GM10248 (cell line): ENCODE data around the gene BICC1.

ENCODE experiments used
- CTCF ChIA-PET: fragments of 300-600 bp; sonication (Branson Sonifier 250); formaldehyde crosslinking; extraction: SDS; loops from one replicate; lab custom pipeline; 2021; ENCODE audit warnings: antibody characterized with exemption; lab: Yijun Ruan, JAX
- POLR2A ChIA-PET: fragments of 350-650 bp; sonication (Branson Sonifier 250); formaldehyde crosslinking; extraction: SDS; loops from one replicate; lab custom pipeline; 2020; ENCODE audit warnings: antibody characterized with exemption; lab: Yijun Ruan, JAX
- DNase-seq: peaks from one replicate; pipeline ENCODE4 v3.0.0; 2012; ENCODE audit errors: extremely low spot score
- CTCF ChIP-seq: IDR thresholded peaks from 2 replicates; pipeline ENCODE4 v1.5.1; 2012; ENCODE audit warnings: mild to moderate bottlenecking, low read depth; ENCODE audit errors: extremely low read depth, missing control alignments, control extremely low read depth

Gene BICC1

DNA sequence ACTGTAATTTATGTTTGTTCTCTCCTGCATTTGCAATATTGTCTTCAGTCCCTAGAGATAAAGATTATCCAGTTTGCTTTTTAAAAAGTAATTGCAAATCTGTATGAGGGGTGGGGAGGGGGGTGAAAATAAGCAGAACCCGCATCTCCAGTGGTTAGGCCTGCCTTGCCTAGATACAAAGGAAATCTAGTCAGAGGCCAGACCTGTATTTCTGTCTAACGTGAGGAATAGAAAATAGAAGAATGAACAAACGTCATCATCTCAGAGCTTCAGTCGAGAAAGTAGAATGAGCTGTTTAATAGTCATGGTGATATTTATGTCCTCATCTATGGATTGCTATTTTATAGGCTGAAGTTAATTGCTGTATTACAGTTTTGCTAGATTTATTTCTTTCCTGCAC, 284.2 kb downstream of the BICC1 start:
- ChIA-PET CTCF (no interaction called here), POLR2A (no interaction called here)
- TF ChIP-seq CTCF = no peak
- no peak for DNase-seq

DNA sequence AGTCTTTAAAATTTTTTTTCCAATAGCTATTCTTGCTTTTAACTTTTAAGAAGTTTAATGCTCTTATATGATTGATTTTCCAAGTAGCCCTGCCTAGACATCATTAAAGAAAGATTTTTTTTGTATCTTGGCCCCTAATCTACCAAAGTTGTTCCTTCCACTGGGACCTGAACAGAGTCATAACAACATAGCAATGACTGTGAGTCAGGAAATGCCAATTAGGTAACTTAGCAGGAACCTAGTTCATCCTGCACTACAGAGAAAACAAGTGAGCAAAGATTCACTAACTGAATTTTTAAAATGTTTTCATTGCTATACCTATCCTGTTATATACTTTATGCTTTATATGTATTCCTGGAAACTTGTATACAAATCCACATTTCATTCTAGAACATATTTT, 284.7 kb downstream of the BICC1 start:
- no peak for TF ChIP-seq CTCF
- POLR2A ChIA-PET = no interaction called here
- no peak for DNase-seq
- CTCF ChIA-PET = no interaction called here

GRCh38 chr10:58802047-58802446, 289.4 kb downstream of the BICC1 start:
- ChIA-PET POLR2A (no interaction called here), CTCF (no interaction called here)
- no peak for TF ChIP-seq CTCF
- DNase-seq = no peak

- no peak for TF ChIP-seq CTCF
- POLR2A ChIA-PET = no interaction called here
- CTCF ChIA-PET = no interaction called here
- DNase-seq = no peak
These were observed 293.7 kb downstream of the BICC1 start for GRCh38 chr10:58806323-58806722.

- CTCF ChIA-PET = no interaction called here
- POLR2A ChIA-PET = no interaction called here
- no peak for TF ChIP-seq CTCF
- no peak for DNase-seq
These were observed 294.4 kb downstream of the BICC1 start for GRCh38 chr10:58806970-58807628.

GRCh38 chr10:58807629-58808022, 295.0 kb downstream of the BICC1 start:
- no peak for TF ChIP-seq CTCF
- ChIA-PET CTCF (no interaction called here), POLR2A (no interaction called here)
- no peak for DNase-seq

GRCh38 chr10:58810751-58811150, 298.1 kb downstream of the BICC1 start:
- ChIA-PET CTCF (interaction anchor here (1.0 kb wide), 1 partner anchor 12 kb away, joined by 3 read pairs; no protein-coding TSS in a partner anchor), POLR2A (no interaction called here)
- no peak for TF ChIP-seq CTCF
- no peak for DNase-seq
